Left renal cortex interstitium (tissue), 4 donors: ENCODE measurements around the gene CDH20. TPM values are rescaled to one million over a fixed set of nuclear protein-coding genes. Genes with fewer than 3 reads are reported as not detected.

Experiments used
- DNase-seq, 4 donors: peaks; one replicate each; pipeline ENCODE4 v3.0.0-alpha.2; 2013; ENCODE audit warnings: low read depth in 4 of 4, low spot score in 2 of 4, missing footprints in 1 of 4
- polyA plus RNA-seq, 4 donors: library from polyadenylated mRNA; unstranded; fragments of 120-200 nt; gene quantifications; one replicate each; pipeline ENCODE4 v1.2.1, GENCODE V29; 2013; ENCODE audit not compliant: insufficient read length in 4 of 4

Gene CDH20
- polyA plus RNA-seq, 4 donors, result 3.0 to 4.2 (median 3.9) TPM

- DNase-seq, result peak; percentile 37 to 73 (median 40)
Measured at GRCh38 chr18:61502472-61502871, 169.2 kb downstream of the CDH20 start.

- DNase-seq, result no peak
Measured at GRCh38 chr18:61503688-61504087, 170.5 kb downstream of the CDH20 start.

- peak; percentile 11 to 45 (median 37) for DNase-seq
Measured at GRCh38 chr18:61528961-61529360, 195.7 kb downstream of the CDH20 start.

- no peak for DNase-seq
Measured at GRCh38 chr18:61530681-61531080, 197.5 kb downstream of the CDH20 start.

GRCh38 chr18:61531182-61531581 lies 198.0 kb downstream of the CDH20 start:
- no peak for DNase-seq

- DNase-seq, result no peak
Measured at GRCh38 chr18:61531891-61532290, 198.7 kb downstream of the CDH20 start.

- no peak for DNase-seq
Measured at GRCh38 chr18:61535401-61535800, 202.2 kb downstream of the CDH20 start.

- DNase-seq, result no peak
Measured at GRCh38 chr18:61541673-61542072, 208.4 kb downstream of the CDH20 start.

- DNase-seq, result no peak
Measured at GRCh38 chr18:61542596-61542995, 209.4 kb downstream of the CDH20 start.

- DNase-seq, result no peak
Measured at GRCh38 chr18:61543518-61543917, 210.3 kb downstream of the CDH20 start.

GRCh38 chr18:61544178-61544577 lies 210.9 kb downstream of the CDH20 start:
- no peak for DNase-seq

GRCh38 chr18:61545281-61546245 lies 212.3 kb downstream of the CDH20 start:
- no peak for DNase-seq

GRCh38 chr18:61546590-61546989 lies 213.4 kb downstream of the CDH20 start:
- no peak for DNase-seq

- no peak for DNase-seq
Measured at GRCh38 chr18:61549416-61549815, 216.2 kb downstream of the CDH20 start.

- DNase-seq, result no peak
Measured at GRCh38 chr18:61549889-61550288, 216.7 kb downstream of the CDH20 start.

GRCh38 chr18:61551586-61551985 lies 218.4 kb downstream of the CDH20 start:
- peak; percentile 32 to 71 (median 38) for DNase-seq

GRCh38 chr18:61553045-61553659 lies 219.9 kb downstream of the CDH20 start:
- no peak for DNase-seq

GRCh38 chr18:61554117-61554776 lies 221.0 kb downstream of the CDH20 start:
- DNase-seq, result no peak

- DNase-seq, result no peak
Measured at GRCh38 chr18:61554946-61555361, 221.7 kb downstream of the CDH20 start.

GRCh38 chr18:61556316-61556715 lies 223.1 kb downstream of the CDH20 start:
- no peak for DNase-seq

GRCh38 chr18:61556862-61557261 lies 223.6 kb downstream of the CDH20 start:
- no peak for DNase-seq
